Mucosa of stomach (tissue), 1 donor: ENCODE results near the gene CREBL2.

Experiments used
- H3K27me3 ChIP-seq: one replicate; pipeline ENCODE4 v1.7.0; 2013; ENCODE audit warnings: mild to moderate bottlenecking, low read length; ENCODE audit not compliant: control insufficient read depth, insufficient read depth
- H3K36me3 ChIP-seq: one replicate; pipeline ENCODE4 v1.7.0; 2013; ENCODE audit warnings: low read length; ENCODE audit not compliant: control insufficient read depth, insufficient read depth
- H3K4me1 ChIP-seq: one replicate; pipeline ENCODE4 v1.7.0; 2013; ENCODE audit warnings: mild to moderate bottlenecking, low read length; ENCODE audit not compliant: control insufficient read depth, insufficient read depth
- H3K4me3 ChIP-seq: one replicate; pipeline ENCODE4 v1.7.0; 2013; ENCODE audit warnings: low read length
- H3K9ac ChIP-seq: one replicate; pipeline ENCODE4 v1.7.0; 2013; ENCODE audit warnings: mild to moderate bottlenecking, low read length, moderate library complexity
- H3K9me3 ChIP-seq: one replicate; pipeline ENCODE4 v1.7.0; 2013; ENCODE audit warnings: mild to moderate bottlenecking, low read length, moderate library complexity; ENCODE audit not compliant: control insufficient read depth
- donor health status: Pancreatic carcinoma.

Gene CREBL2

DNA sequence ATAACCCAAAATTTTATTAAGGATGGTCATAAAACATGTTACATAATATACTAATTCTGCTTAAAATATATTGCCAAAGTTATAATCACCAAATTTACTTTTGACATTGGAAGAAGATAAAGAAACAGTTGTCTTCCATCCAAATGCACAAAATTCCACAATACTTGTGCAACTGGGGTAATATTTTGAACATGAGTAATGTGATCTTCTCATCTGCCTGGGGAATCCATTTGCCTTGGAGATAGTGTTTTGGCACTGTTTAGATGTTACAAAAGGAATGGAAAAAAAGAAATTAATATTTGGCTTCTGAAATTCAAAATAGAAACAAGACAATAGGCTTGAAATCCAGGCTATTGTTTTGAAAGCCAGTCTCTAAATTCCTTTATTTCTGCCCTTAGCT is 75.2 kb downstream of the CREBL2 start:
- H3K9ac ChIP-seq = no peak overlapping the region
- H3K9me3 ChIP-seq = no peaks in the 10 kb centered on the region
- no peak overlapping the region for H3K4me3 ChIP-seq
- H3K4me1 ChIP-seq = no peaks in the 10 kb centered on the region
- no peaks in the 10 kb centered on the region for H3K27me3 ChIP-seq
- no peaks in the 10 kb centered on the region for H3K36me3 ChIP-seq

DNA sequence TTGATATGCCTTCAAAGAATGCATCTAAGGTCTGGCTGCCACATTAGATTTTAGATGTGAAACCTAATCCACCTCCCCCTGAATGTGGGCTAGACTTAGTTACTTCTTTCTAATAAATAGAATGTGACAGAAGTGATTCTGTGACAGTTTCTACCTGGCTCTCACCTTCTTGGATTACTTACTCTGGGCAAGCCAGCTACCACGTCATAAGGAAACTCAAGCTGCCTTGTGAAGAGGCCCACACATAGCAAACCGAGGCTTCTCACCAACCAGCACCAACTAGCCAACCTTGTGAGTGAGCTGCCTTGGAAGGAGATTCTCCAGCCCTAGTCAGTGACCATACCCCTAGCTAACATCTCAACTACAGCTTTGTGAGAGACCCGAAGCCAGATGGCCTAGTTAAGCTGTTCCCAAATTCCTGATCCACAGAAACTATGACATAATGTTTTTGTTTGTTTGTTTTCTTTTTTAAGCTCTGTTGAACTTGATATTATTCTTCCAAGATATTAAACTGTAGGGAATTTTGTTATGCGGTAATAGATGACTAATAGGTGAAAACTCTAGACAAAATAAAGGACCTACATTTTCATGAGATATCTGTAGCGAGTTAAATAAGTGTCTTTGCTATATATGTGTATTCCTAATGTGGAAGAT is 78.1 kb downstream of the CREBL2 start:
- Histone ChIP-seq H3K9ac (no peak overlapping the region), H3K4me3 (no peak overlapping the region), H3K27me3 (no peaks in the 10 kb centered on the region), H3K4me1 (no peaks in the 10 kb centered on the region), H3K9me3 (no peaks in the 10 kb centered on the region), H3K36me3 (no peaks in the 10 kb centered on the region)

- no peak overlapping the region for H3K4me3 ChIP-seq
- H3K4me1 ChIP-seq = no peaks in the 10 kb centered on the region
- no peaks in the 10 kb centered on the region for H3K9me3 ChIP-seq
- no peak overlapping the region for H3K9ac ChIP-seq
- no peaks in the 10 kb centered on the region for H3K36me3 ChIP-seq
- no peaks in the 10 kb centered on the region for H3K27me3 ChIP-seq
Observed at GRCh38 chr12:12691549-12691948, 79.9 kb downstream of the CREBL2 start.

DNA sequence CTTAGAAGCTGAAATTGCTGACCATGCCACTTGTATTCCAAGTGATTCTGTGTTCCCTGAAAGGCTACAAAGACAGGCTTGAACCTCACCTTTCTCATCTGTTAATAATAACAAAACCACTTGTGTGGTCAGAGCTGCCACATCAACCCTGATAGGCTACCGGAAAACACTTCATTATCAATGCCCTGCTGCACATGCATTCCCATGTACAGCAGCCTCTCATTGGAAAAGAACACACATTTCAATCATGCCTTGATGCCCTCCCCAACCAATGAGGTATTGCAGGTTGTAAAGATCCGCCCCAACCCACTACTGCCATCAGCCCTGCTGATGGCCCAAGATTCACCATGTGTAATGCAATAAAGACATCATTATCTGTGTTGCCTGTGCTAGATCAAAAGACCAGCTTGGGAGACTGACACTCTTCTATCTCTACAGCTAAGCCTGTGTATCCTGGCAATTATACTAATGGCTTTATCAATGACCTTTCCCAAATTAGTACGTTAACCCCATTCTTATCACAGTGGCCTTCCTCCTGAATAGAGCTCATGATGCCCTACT is 81.5 kb downstream of the CREBL2 start:
- H3K36me3 ChIP-seq = no peaks in the 10 kb centered on the region
- H3K4me1 ChIP-seq = peaks cover 7% of the 10 kb centered on the region
- H3K9me3 ChIP-seq = no peaks in the 10 kb centered on the region
- no peak overlapping the region for H3K9ac ChIP-seq
- no peak overlapping the region for H3K4me3 ChIP-seq
- H3K27me3 ChIP-seq = no peaks in the 10 kb centered on the region
